GM12878 (cell line): ENCODE data around the gene SUSD6. TPM values are rescaled to one million over a fixed set of nuclear protein-coding genes. Genes with fewer than 3 reads are reported as not detected.

Source experiments
- ATAC-seq: fragments of 200-7000 bp; cut with Tn5 transposase; 3 replicates; pipeline ENCODE4 v1.9.1; 2020; ENCODE audit warnings: mild to moderate bottlenecking, moderate library complexity
- BruUV-seq: library from RNA; stranded (reverse); fragments of 400-500 nt; replicated peaks from 2 replicates; lab custom pipeline; 2021; lab: Mats Ljungman, UMichigan
- CTCF ChIA-PET: fragments of 300-600 bp; sonication (Branson Sonifier 250); formaldehyde crosslinking; extraction: SDS; loops from one replicate; lab custom pipeline; 2021; ENCODE audit warnings: inconsistent platforms; lab: Yijun Ruan, JAX
- POLR2A ChIA-PET: fragments of 350-600 bp; formaldehyde crosslinking; extraction: SDS; loops from one replicate; lab custom pipeline; 2021; ENCODE audit warnings: inconsistent platforms; lab: Charles Lee
- RAD21 ChIA-PET: fragments of 300-600 bp; sonication (Branson Sonifier 250); formaldehyde crosslinking; loops from one replicate; lab custom pipeline; 2023; ENCODE audit warnings: antibody characterized with exemption; ENCODE audit not compliant: unreplicated experiment; lab: Charles Lee
- SMC1A ChIA-PET: fragments of 300-600 bp; sonication (Branson Sonifier 250); formaldehyde crosslinking; loops from one replicate; lab custom pipeline; 2023; ENCODE audit not compliant: unreplicated experiment, uncharacterized antibody; lab: Charles Lee
- DNase-seq: peaks from one replicate; pipeline ENCODE4 v3.0.0-alpha.2; 2011; ENCODE audit warnings: low read depth, low spot score
- FAIRE-seq: peaks from 3 replicates; lab custom pipeline; 2011; peaks lifted over from hg19 to GRCh38; lab: Jason Lieb, UNC
- H2AFZ ChIP-seq: 2 replicates; pipeline ENCODE4 v1.6.0; 2011; ENCODE audit warnings: low read depth, low read length, control low read depth; ENCODE audit not compliant: control insufficient read depth
- H3K27ac ChIP-seq: 2 replicates; pipeline ENCODE4 v1.5.1; 2011; ENCODE audit warnings: control low read depth; ENCODE audit not compliant: control insufficient read depth, insufficient read depth
- H3K27me3 ChIP-seq, 2 experiments: replicated peaks in 1 of 2; 2 replicates each; pipeline versions ENCODE4 v1.6.0 to v1.6.1; 2011; ENCODE audit warnings: low read length in 1 of 2; ENCODE audit not compliant: control insufficient read depth in 2 of 2, insufficient read depth in 2 of 2
- H3K36me3 ChIP-seq, 2 experiments: 2 replicates each; pipeline ENCODE4 v1.5.1; 2011; ENCODE audit warnings: low read length in 1 of 2; ENCODE audit not compliant: control insufficient read depth in 2 of 2, insufficient read depth in 2 of 2
- H3K4me1 ChIP-seq: 2 replicates; pipeline ENCODE4 v1.6.1; 2011; ENCODE audit warnings: mild to moderate bottlenecking, low read length, moderate library complexity, mixed read lengths; ENCODE audit not compliant: control insufficient read depth, insufficient read depth
- H3K4me2 ChIP-seq: 2 replicates; pipeline ENCODE4 v1.6.0; 2011; ENCODE audit warnings: control low read depth; ENCODE audit not compliant: control insufficient read depth, insufficient read depth
- H3K4me3 ChIP-seq: fragments of 200-600 bp; sonication (generic); 2 replicates; pipeline ENCODE4 v1.5.1; 2016
- H3K79me2 ChIP-seq: 2 replicates; pipeline ENCODE4 v1.6.0; 2011; ENCODE audit warnings: low read length; ENCODE audit not compliant: control insufficient read depth, insufficient read depth
- H3K9ac ChIP-seq: 2 replicates; pipeline ENCODE4 v1.8.0; 2011; ENCODE audit warnings: low read length, control low read depth, mixed read lengths; ENCODE audit not compliant: control insufficient read depth, insufficient read depth
- H3K9me3 ChIP-seq: replicated peaks from 3 replicates; pipeline ENCODE4 v1.5.1; 2011; ENCODE audit warnings: mild to moderate bottlenecking, low read length; ENCODE audit not compliant: control insufficient read depth, insufficient read depth
- H4K20me1 ChIP-seq: 2 replicates; pipeline ENCODE4 v1.6.0; 2011; ENCODE audit not compliant: control insufficient read depth, insufficient read depth
- CHD1 ChIP-seq: IDR thresholded peaks from 2 replicates; pipeline ENCODE4 v1.6.1; 2012; ENCODE audit warnings: low read depth, low read length, improper control_type of control experiment
- EED ChIP-seq: sonication (generic); IDR thresholded peaks from 2 replicates; pipeline ENCODE4 v1.6.1; 2016; ENCODE audit warnings: antibody characterized with exemption, low read depth
- EGR1 ChIP-seq, 2 experiments: IDR thresholded peaks; 1 replicate in 1 of 2; 2 replicates in 1 of 2; pipeline ENCODE4 v1.6.1; 2011 to 2012; ENCODE audit warnings: low read depth in 2 of 2, low read length in 2 of 2, borderline replicate concordance in 1 of 2, mild to moderate bottlenecking in 1 of 2, moderate library complexity in 1 of 2
- ELK1 ChIP-seq: IDR thresholded peaks from 2 replicates; pipeline ENCODE4 v1.6.1; 2012; ENCODE audit warnings: low read depth, low read length, improper control_type of control experiment
- TAF1 ChIP-seq: IDR thresholded peaks from 2 replicates; pipeline ENCODE4 v1.6.1; 2011; ENCODE audit warnings: mild to moderate bottlenecking, low read depth, low read length, borderline replicate concordance
- ZBTB4 ChIP-seq: fragments of 450-650 bp; formaldehyde crosslinking; IDR thresholded peaks from 2 replicates; pipeline ENCODE4 v1.4.0; 2022; ENCODE audit warnings: mild to moderate bottlenecking, moderate library complexity
- WGBS: methylation state at CpG from one replicate; pipeline ENCODE4 v1.1.6; 2016; ENCODE audit warnings: low lambda C conversion rate; ENCODE audit not compliant: insufficient replicate concordance, insufficient coverage; ENCODE audit errors: missing lambda C conversion rate; 5-methylcytosine and 5-hydroxymethylcytosine counted together
- in situ Hi-C: fragments of 300-500 bp; cut with MboI; formaldehyde crosslinking; loops from 9 replicates; pipeline ENCODE4 v1.14.3; 2018; ENCODE audit warnings: mixed read lengths
- intact Hi-C: fragments of 100-400 bp; cut with micrococcal nuclease; formaldehyde crosslinking; loops from one replicate; pipeline ENCODE4 v1.14.2; 2022; ENCODE audit not compliant: unreplicated experiment
- polyA plus RNA-seq, 11 experiments: library from polyadenylated mRNA; depleted of rRNA in 4 of 11; unstranded in 6 of 11; stranded (reverse) in 5 of 11; fragments of >200 nt; fragmentation: Nextera tagmentation in 4 of 11; fragmentation: Illumina TruSeq in 1 of 11; extraction: Ambion mirVana in 4 of 11; extraction: Trizol in 1 of 11; gene quantifications; 1 replicate in 1 of 11; 2 replicates in 10 of 11; pipeline versions ENCODE4 v1.2.1 to v1.2.3, GENCODE V29; 2011 to 2016; ENCODE audit warnings: inconsistent platforms in 2 of 11, missing spikeins in 2 of 11, low read depth in 1 of 11
- total RNA-seq, 4 experiments: library from RNA; depleted of rRNA in 3 of 4; stranded (reverse); fragments of >200 nt in 3 of 4; fragmentation: Illumina TruSeq in 1 of 4; extraction: Trizol in 1 of 4; gene quantifications; 2 replicates each; pipeline versions ENCODE4 v1.2.1 to v1.2.3, GENCODE V29; 2013 to 2021
- TF ChIP-seq, protein P1 (sequence below): fragments of 450-650 bp; conservative IDR thresholded peaks from 2 replicates; pipeline ENCODE4 v1.6.1; 2017; ENCODE audit warnings: mild to moderate bottlenecking, moderate library complexity

Gene SUSD6
- total and polyA plus RNA-seq, 10 of the 15 experiments (the other 5 are each of a cell fraction or from before 2014, with no cell fraction given), result 6.6 to 39.8 (median 20.2) TPM

DNA sequence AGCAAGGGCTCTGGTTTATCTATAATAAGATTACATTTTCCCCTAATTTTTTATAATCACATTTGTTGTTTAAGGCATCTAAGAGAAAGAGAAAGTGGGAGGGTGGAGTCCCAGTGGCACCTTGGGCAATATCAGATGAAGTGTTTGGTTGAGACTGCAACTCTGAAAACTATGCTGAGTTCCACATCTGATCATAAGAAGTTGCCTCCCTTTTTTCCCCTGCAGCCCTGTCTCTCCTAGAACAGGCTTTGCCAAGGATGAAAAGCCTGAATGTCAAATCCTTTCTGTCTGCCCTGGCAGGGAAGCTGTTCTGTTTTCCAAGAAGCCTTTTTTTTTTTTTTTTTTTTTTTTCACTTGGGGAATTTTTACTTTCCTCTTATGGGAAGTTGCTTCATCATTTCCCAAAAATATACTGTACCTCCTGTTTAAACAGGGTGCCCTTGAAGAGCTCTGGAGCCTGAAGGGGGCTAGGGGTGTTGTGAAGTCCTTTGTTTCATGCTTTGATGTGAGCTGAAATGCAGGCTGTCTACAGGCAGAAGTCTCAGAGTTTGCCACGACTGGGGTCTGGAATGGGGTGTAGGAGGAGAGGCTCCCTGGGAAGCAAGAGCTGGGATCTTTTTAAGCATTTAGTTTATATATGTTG is 71.3 kb downstream of the SUSD6 start:
- intact Hi-C loops (no loop called here), in situ Hi-C loops (no loop called here)
- Histone ChIP-seq H4K20me1 (peaks cover 4% of the 10 kb centered on the region; the same call in 1 of the 2 replicates), H3K9ac (no peak overlapping the region), H3K9me3 (no peaks in the 10 kb centered on the region), H3K36me3 (peaks cover 0 to 6% of the 10 kb centered on the region in 2 experiments; a peak in 2 of 4 replicates), H3K27ac (peak overlapping the region; percentile 24; the same call in 1 of the 2 replicates), H2AFZ (no peak overlapping the region), H3K4me3 (no peak overlapping the region), H3K4me1 (peaks cover 46% of the 10 kb centered on the region), H3K79me2 (peaks cover 82% of the 10 kb centered on the region), H3K4me2 (peak overlapping the region; percentile 53), H3K27me3 (no peaks in the 10 kb centered on the region)
- no TSS peak for BruUV-seq
- FAIRE-seq (no peak), DNase-seq (no peak), ATAC-seq (peak; percentile 52)
- RAD21 ChIA-PET, result interaction anchor here (0.6 to 1.3 kb wide), 2 partner anchors 77 to 440 kb away, joined by 3 to 4 read pairs; no protein-coding TSS in a partner anchor
- 0% methylated on average over 1 of the region's 1 CpG for WGBS
- POLR2A ChIA-PET, result interaction anchor here (0.6 to 0.8 kb wide), 2 partner anchors 27 to 38 kb away, joined by 5 to 8 read pairs; no protein-coding TSS in a partner anchor
- TF ChIP-seq TAF1 (no peak), EED (no peak), CHD1 (no peak), ELK1 (no peak), EGR1 (IDR thresholded peaks at IDR 0.05; ENCODE audit: borderline replicate concordance in 1 of 2, low read depth in 2 of 2, low read length in 2 of 2) (no peak), ZBTB4 (no peak)
- TF ChIP-seq, protein P1, sequence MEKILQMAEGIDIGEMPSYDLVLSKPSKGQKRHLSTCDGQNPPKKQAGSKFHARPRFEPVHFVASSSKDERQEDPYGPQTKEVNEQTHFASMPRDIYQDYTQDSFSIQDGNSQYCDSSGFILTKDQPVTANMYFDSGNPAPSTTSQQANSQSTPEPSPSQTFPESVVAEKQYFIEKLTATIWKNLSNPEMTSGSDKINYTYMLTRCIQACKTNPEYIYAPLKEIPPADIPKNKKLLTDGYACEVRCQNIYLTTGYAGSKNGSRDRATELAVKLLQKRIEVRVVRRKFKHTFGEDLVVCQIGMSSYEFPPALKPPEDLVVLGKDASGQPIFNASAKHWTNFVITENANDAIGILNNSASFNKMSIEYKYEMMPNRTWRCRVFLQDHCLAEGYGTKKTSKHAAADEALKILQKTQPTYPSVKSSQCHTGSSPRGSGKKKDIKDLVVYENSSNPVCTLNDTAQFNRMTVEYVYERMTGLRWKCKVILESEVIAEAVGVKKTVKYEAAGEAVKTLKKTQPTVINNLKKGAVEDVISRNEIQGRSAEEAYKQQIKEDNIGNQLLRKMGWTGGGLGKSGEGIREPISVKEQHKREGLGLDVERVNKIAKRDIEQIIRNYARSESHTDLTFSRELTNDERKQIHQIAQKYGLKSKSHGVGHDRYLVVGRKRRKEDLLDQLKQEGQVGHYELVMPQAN, result no peak
- CTCF ChIA-PET, result interaction anchor here (0.6 to 2.1 kb wide), 3 partner anchors 68 to 214 kb away, joined by 3 to 12 read pairs (median 3); no protein-coding TSS in a partner anchor
- SMC1A ChIA-PET, result interaction anchor here (0.7 to 3.2 kb wide), 9 partner anchors 9 to 78 kb away, joined by 3 to 15 read pairs (median 4); no protein-coding TSS in a partner anchor
